GM13977 (cell line): ENCODE data around the gene GABRE.

Experiments
- DNase-seq: peaks from one replicate; pipeline ENCODE4 v3.0.0; 2012; ENCODE audit warnings: low spot score
- in situ Hi-C: fragments of 300-500 bp; cut with MboI; formaldehyde crosslinking; loops from one replicate; pipeline ENCODE4 v1.12.0; 2022; ENCODE audit warnings: low sequenced_read_pairs, low pct_unique_long_range_greater_than_20kb, mixed read lengths, inconsistent platforms; ENCODE audit not compliant: unreplicated experiment
- TF ChIP-seq, protein P1 (sequence below): IDR thresholded peaks from 2 replicates; pipeline ENCODE4 v1.5.1; 2012; ENCODE audit warnings: mild to moderate bottlenecking, control low read depth; ENCODE audit not compliant: insufficient read depth; ENCODE audit errors: extremely low read depth, missing control alignments

The GABRE gene

DNA sequence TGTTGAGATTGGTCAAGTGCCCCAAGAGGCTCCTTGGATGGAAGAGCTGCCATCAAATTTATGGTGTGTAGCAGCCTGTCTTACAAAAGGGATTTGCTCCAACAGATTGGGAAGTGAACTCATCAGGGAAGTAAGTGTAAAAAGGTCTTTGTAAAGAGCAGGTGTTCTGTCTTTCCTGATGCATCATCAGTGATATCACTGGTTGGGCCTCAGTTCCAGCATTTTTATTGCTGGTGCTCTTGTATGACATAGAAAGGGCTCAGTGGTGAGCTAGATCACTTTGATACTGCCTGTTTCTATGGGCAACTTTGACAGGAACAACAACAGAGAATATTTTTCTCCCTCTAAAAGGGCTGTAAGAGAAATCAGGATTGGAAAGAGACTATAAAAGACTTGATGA, 8.7 kb upstream of the GABRE start:
- no peak for DNase-seq
- TF ChIP-seq, protein P1, sequence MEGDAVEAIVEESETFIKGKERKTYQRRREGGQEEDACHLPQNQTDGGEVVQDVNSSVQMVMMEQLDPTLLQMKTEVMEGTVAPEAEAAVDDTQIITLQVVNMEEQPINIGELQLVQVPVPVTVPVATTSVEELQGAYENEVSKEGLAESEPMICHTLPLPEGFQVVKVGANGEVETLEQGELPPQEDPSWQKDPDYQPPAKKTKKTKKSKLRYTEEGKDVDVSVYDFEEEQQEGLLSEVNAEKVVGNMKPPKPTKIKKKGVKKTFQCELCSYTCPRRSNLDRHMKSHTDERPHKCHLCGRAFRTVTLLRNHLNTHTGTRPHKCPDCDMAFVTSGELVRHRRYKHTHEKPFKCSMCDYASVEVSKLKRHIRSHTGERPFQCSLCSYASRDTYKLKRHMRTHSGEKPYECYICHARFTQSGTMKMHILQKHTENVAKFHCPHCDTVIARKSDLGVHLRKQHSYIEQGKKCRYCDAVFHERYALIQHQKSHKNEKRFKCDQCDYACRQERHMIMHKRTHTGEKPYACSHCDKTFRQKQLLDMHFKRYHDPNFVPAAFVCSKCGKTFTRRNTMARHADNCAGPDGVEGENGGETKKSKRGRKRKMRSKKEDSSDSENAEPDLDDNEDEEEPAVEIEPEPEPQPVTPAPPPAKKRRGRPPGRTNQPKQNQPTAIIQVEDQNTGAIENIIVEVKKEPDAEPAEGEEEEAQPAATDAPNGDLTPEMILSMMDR, result no peak
- in situ Hi-C loops, result no loop called here

DNA sequence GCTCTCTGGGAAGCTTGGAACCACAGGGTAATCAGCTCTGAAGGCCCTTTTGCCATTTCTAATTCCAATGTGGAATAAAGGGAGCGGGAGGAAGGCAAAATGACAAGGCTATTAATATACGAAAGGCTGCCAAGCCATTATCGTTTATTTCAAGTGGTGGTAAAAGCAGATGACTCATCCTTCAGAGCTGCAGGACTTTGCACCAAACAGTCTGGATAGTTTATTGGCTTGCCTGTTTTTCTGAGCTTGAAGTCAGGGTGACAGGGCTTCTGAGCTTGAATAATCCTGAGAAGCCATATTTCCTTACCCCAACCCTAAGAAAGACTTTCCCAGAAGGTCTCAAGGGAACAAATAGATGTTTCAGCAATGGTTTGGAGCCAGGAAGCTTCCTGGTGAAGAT, 7.7 kb upstream of the GABRE start:
- TF ChIP-seq, protein P1, result no peak
- in situ Hi-C loops, result no loop called here
- no peak for DNase-seq

GRCh38 chrX:151981129-151981528, 6.7 kb upstream of the GABRE start:
- DNase-seq, result no peak
- in situ Hi-C loops, result no loop called here
- TF ChIP-seq, protein P1, result no peak

- DNase-seq, result no peak
- TF ChIP-seq, protein P1, result no peak
- in situ Hi-C loops, result no loop called here
Measured at GRCh38 chrX:151977923-151978322, 3.4 kb upstream of the GABRE start.

DNA sequence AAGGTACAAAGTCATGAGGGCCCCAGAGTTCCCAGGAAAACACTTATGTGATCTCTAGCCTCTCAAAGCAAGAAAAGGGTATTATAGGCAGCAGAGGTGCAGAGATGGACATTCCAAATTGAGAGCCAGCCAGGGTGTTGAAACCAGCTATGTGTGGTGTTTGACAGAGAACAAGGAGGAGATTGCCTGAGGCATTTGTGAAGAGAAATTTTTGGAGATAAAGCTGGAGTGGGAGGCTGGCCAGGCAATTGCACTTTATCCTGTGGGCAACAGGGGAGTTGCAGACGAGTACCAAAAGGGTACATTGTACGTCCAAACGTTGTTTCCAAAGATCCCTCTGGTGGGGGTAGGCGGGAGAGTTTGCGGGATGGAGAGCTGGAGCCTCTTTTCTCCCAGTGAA, 2.5 kb upstream of the GABRE start:
- TF ChIP-seq, protein P1, result no peak
- in situ Hi-C loops, result no loop called here
- no peak for DNase-seq

- TF ChIP-seq, protein P1, result no peak
- DNase-seq, result no peak
- in situ Hi-C loops, result no loop called here
Measured at GRCh38 chrX:151975736-151976275, 1.3 kb upstream of the GABRE start.

DNA sequence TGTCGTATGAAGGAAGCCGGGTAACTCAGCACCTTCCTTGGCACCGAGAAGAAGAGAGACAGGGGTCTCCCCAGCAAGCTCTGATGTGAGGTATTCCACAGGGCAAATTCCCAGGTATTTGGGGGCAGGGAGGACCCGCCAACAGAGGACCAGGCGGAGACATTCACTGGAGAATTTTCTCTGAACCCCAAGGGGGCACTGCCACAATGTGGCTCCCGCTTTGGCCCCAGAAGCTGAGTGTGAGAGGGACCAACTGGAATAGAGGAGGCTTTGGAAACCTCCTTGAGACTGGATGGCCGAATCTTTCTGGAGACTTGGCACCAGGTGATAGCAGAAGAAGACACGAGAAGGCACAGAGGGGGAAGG, 735 bp upstream of the GABRE start:
- TF ChIP-seq, protein P1, result no peak
- in situ Hi-C loops, result no loop called here
- no peak for DNase-seq
